OCI-LY7 (cell line): Measurements from ENCODE around the gene ARHGAP19. TPM values are rescaled to one million over a fixed set of nuclear protein-coding genes. Genes with fewer than 3 reads are reported as not detected.

Source experiments
- BruUV-seq: library from RNA; stranded (reverse); fragments of 400-500 nt; replicated peaks from 2 replicates; lab custom pipeline; 2021; lab: Mats Ljungman, UMichigan
- CTCF ChIA-PET: fragments of 300-600 bp; sonication (Branson Sonifier 250); formaldehyde crosslinking; loops from one replicate; lab custom pipeline; 2022; ENCODE audit warnings: antibody characterized with exemption; ENCODE audit not compliant: unreplicated experiment; lab: Charles Lee
- POLR2A ChIA-PET: fragments of 300-600 bp; sonication (Branson Sonifier 250); formaldehyde crosslinking; loops from one replicate; lab custom pipeline; 2022; ENCODE audit warnings: antibody characterized with exemption; lab: Charles Lee
- DNase-seq: peaks from one replicate; pipeline ENCODE4 v3.0.0-alpha.2; 2015; ENCODE audit warnings: low spot score
- H2AFZ ChIP-seq: fragments of 200-600 bp; sonication (generic), shearing (Covaris generic); 2 replicates; pipeline ENCODE4 v1.6.1; 2014; ENCODE audit warnings: mild to moderate bottlenecking, antibody characterized with exemption, low read length, moderate library complexity
- H3K27ac ChIP-seq: fragments of 200-600 bp; sonication (generic); 2 replicates; pipeline ENCODE4 v1.5.1; 2014; ENCODE audit warnings: mixed run types, low read depth, mild to moderate bottlenecking, moderate library complexity, low read length, inconsistent platforms; ENCODE audit not compliant: poor library complexity, severe bottlenecking
- H3K36me3 ChIP-seq: fragments of 200-600 bp; sonication (generic); 2 replicates; pipeline ENCODE4 v1.6.1; 2014; ENCODE audit warnings: mild to moderate bottlenecking, antibody characterized with exemption, low read length, moderate library complexity, mixed read lengths; ENCODE audit not compliant: insufficient read depth
- H3K4me1 ChIP-seq: fragments of 200-600 bp; sonication (generic); 2 replicates; pipeline ENCODE4 v1.5.1; 2014; ENCODE audit warnings: mild to moderate bottlenecking, low read length; ENCODE audit not compliant: insufficient read depth, poor library complexity, severe bottlenecking
- H3K4me2 ChIP-seq: fragments of 200-600 bp; sonication (generic); 2 replicates; pipeline ENCODE4 v1.6.1; 2014; ENCODE audit warnings: mild to moderate bottlenecking, low read length
- H3K4me3 ChIP-seq: fragments of 200-600 bp; sonication (generic); 2 replicates; pipeline ENCODE4 v1.5.1; 2014; ENCODE audit warnings: mild to moderate bottlenecking, low read depth, low read length; ENCODE audit not compliant: poor library complexity, severe bottlenecking
- H3K79me2 ChIP-seq: fragments of 200-600 bp; sonication (generic); 2 replicates; pipeline ENCODE4 v1.6.1; 2016; ENCODE audit warnings: low read depth, mild to moderate bottlenecking, low read length, moderate library complexity, mixed read lengths; ENCODE audit not compliant: insufficient read depth
- H3K9me2 ChIP-seq: fragments of 200-600 bp; sonication (generic); 2 replicates; pipeline ENCODE4 v1.6.1; 2016; ENCODE audit warnings: mild to moderate bottlenecking, low read length, mixed read lengths; ENCODE audit not compliant: insufficient read depth
- H3K9me3 ChIP-seq: fragments of 200-600 bp; sonication (generic); 2 replicates; pipeline ENCODE4 v1.6.1; 2014; ENCODE audit warnings: mild to moderate bottlenecking, mixed run types, low read length, mixed read lengths
- H4K20me1 ChIP-seq: fragments of 200-600 bp; sonication (generic); 2 replicates; pipeline ENCODE4 v1.6.1; 2014; ENCODE audit warnings: mild to moderate bottlenecking, antibody characterized with exemption, low read length, moderate library complexity, mixed read lengths; ENCODE audit not compliant: insufficient read depth
- CTCF ChIP-seq: fragments of 200-600 bp; sonication (generic); conservative IDR thresholded peaks from 2 replicates; pipeline ENCODE4 v1.5.1; 2014; ENCODE audit warnings: mild to moderate bottlenecking, antibody characterized with exemption, low read length, moderate library complexity, mixed read lengths
- EZH2phosphoT487 ChIP-seq: fragments of 200-600 bp; sonication (generic); IDR thresholded peaks from 2 replicates; pipeline ENCODE4 v1.6.1; 2018; ENCODE audit warnings: low read depth, borderline replicate concordance, mild to moderate bottlenecking, mixed run types, antibody characterized with exemption, low read length, moderate library complexity, mixed read lengths
- intact Hi-C: fragments of 100-400 bp; cut with micrococcal nuclease; formaldehyde crosslinking; loops from one replicate; pipeline ENCODE4 v1.10.0; 2022; ENCODE audit not compliant: unreplicated experiment
- total RNA-seq, 2 experiments: library from RNA; depleted of rRNA in 1 of 2; stranded (reverse); fragments of >200 nt in 1 of 2; shearing (Covaris generic) in 1 of 2; gene quantifications; 2 replicates each; pipeline ENCODE4 v1.2.3, GENCODE V29; 2014 to 2022

Gene ARHGAP19
- total RNA-seq, 2 experiments from 2014 or later = 34.1 to 60.5 TPM

DNA sequence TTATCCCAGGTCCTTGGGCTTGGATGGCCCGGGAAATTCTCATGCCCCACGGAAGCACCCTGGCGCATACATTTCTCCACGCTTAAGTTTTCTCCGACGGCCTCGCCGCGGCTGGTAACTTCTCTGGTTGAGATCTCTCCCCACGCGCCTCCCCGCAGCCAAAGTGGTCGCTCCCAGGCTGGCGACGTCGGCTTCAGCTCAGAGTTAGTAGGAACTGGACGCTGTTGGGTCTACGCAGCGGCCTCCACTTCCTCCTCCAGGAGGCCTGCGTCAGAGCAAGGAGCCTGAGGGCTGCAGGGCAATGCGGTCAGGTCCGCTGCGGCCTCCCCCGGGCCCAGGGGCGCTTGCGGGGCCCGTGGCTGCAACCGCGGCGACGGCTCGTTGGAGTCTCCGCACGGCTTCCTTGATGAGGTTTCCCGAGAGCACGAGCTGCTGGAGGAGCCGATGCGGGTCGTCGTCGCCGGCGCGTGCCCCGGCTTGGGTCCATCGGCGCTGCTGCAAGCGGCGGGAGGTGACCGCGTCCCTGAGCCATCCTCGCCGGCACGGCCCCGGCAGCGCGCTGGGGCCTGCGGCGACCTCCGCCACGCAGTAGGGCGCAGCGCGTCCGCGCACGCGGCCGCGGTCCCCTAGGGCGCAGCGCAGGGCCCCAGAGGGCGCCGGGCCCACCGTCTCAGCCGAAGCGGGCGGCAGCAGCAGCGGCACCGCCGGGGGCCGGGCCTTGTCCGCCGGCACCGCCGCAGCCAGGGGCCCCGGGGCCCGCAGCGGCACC, 41.3 kb upstream of the ARHGAP19 start:
- intact Hi-C loops = loop anchor here (2.0 to 5.0 kb wide), 2 partner anchors 55 to 69 kb away; partner anchors contain the start of gene RRP12
- H3K9me2 ChIP-seq = no peaks in the 10 kb centered on the region
- H3K9me3 ChIP-seq = no peaks in the 10 kb centered on the region
- H3K36me3 ChIP-seq = peaks cover 3% of the 10 kb centered on the region; the same call in 1 of the 2 replicates
- no TSS peak for BruUV-seq
- POLR2A ChIA-PET = interaction anchor here (0.8 to 1.5 kb wide), 6 partner anchors 9 to 56 kb away, joined by 3 to 4 read pairs (median 3); partner anchors contain the start of gene FRAT1
- peak overlapping the region; percentile 97; the same call in 1 of the 2 replicates for H2AFZ ChIP-seq
- H3K4me3 ChIP-seq = peak overlapping the region; percentile 76
- peak; percentile 43 for DNase-seq
- peak overlapping the region; percentile 78 for H3K4me2 ChIP-seq
- no peak overlapping the region for H3K27ac ChIP-seq
- H3K79me2 ChIP-seq = no peaks in the 10 kb centered on the region; the same call in 1 of the 2 replicates
- H4K20me1 ChIP-seq = no peaks in the 10 kb centered on the region
- CTCF ChIA-PET = interaction anchor here (0.6 to 0.9 kb wide), 4 partner anchors 12 to 56 kb away, joined by 3 read pairs; no protein-coding TSS in a partner anchor
- TF ChIP-seq EZH2phosphoT487 (no peak), CTCF (0 out of 2 replicates have a peak, but pooled peaks have one; percentile 19)
- H3K4me1 ChIP-seq = peaks cover 48% of the 10 kb centered on the region

GRCh38 chr10:97333351-97333600, 40.8 kb upstream of the ARHGAP19 start:
- CTCF ChIA-PET = interaction anchor here (0.6 to 0.9 kb wide), 4 partner anchors 12 to 56 kb away, joined by 3 read pairs; no protein-coding TSS in a partner anchor
- TF ChIP-seq EZH2phosphoT487 (no peak), CTCF (peak; percentile 64)

More at GRCh38 chr10:97333351-97333600, 40.8 kb upstream of the ARHGAP19 start:
- Histone ChIP-seq H3K9me2 (no peaks in the 10 kb centered on the region), H3K79me2 (no peaks in the 10 kb centered on the region; the same call in 1 of the 2 replicates), H3K4me3 (peak overlapping the region; percentile 76), H4K20me1 (no peaks in the 10 kb centered on the region), H3K36me3 (peaks cover 6% of the 10 kb centered on the region; the same call in 1 of the 2 replicates), H2AFZ (peak overlapping the region; percentile 35; the same call in 1 of the 2 replicates), H3K4me2 (peak overlapping the region; percentile 78), H3K4me1 (peaks cover 48% of the 10 kb centered on the region), H3K9me3 (no peaks in the 10 kb centered on the region), H3K27ac (no peak overlapping the region)
- POLR2A ChIA-PET = interaction anchor here (0.5 to 1.5 kb wide), 7 partner anchors 8 to 145 kb away, joined by 3 to 4 read pairs (median 3); partner anchors contain the start of gene FRAT1
- DNase-seq = peak; percentile 28
- intact Hi-C loops = loop anchor here (2.0 to 5.0 kb wide), 2 partner anchors 54 to 69 kb away; partner anchors contain the start of gene RRP12
- BruUV-seq = no TSS peak
